H9 (cell line): Measurements from ENCODE around the gene ACTR2. TPM values are rescaled to one million over a fixed set of nuclear protein-coding genes. Genes with fewer than 3 reads are reported as not detected.

Experiments
- DNase-seq: peaks from one replicate; pipeline ENCODE4 v3.0.0-alpha.2; 2017
- H2AFZ ChIP-seq: one replicate; pipeline ENCODE4 v1.6.1; 2013; ENCODE audit warnings: mild to moderate bottlenecking, low read length, control low read depth, moderate library complexity
- H2AK5ac ChIP-seq: 2 replicates; pipeline ENCODE4 v1.6.1; 2013; ENCODE audit warnings: low read length, control low read depth, mixed read lengths; ENCODE audit not compliant: insufficient read length
- H2BK120ac ChIP-seq: one replicate; pipeline ENCODE4 v1.6.1; 2013; ENCODE audit warnings: low read depth, mild to moderate bottlenecking, low read length, control low read depth, inconsistent platforms; ENCODE audit not compliant: poor library complexity, severe bottlenecking
- H2BK12ac ChIP-seq: 2 replicates; pipeline ENCODE4 v1.6.1; 2013; ENCODE audit warnings: low read length, control low read depth, mixed read lengths, low read depth; ENCODE audit not compliant: insufficient read length
- H2BK15ac ChIP-seq: 2 replicates; pipeline ENCODE4 v1.6.1; 2013; ENCODE audit warnings: low read depth, low read length, control low read depth
- H2BK20ac ChIP-seq: one replicate; pipeline ENCODE4 v1.6.1; 2013; ENCODE audit warnings: low read depth, mild to moderate bottlenecking, low read length, control low read depth, inconsistent platforms; ENCODE audit not compliant: poor library complexity, severe bottlenecking
- H2BK5ac ChIP-seq: 2 replicates; pipeline ENCODE4 v1.6.1; 2013; ENCODE audit warnings: low read length, control low read depth, mixed read lengths; ENCODE audit not compliant: insufficient read length
- H3K14ac ChIP-seq: 2 replicates; pipeline ENCODE4 v1.6.1; 2013; ENCODE audit warnings: low read length, control low read depth; ENCODE audit not compliant: insufficient read depth
- H3K18ac ChIP-seq: 2 replicates; pipeline ENCODE4 v1.6.1; 2013; ENCODE audit warnings: low read depth, mild to moderate bottlenecking, mixed read lengths, low read length, control low read depth; ENCODE audit not compliant: insufficient read length
- H3K23ac ChIP-seq: 2 replicates; pipeline ENCODE4 v1.6.1; 2013; ENCODE audit warnings: low read length, control low read depth, mixed read lengths, low read depth; ENCODE audit not compliant: insufficient read length
- H3K23me2 ChIP-seq: 2 replicates; pipeline ENCODE4 v1.6.1; 2013; ENCODE audit warnings: low read depth, mild to moderate bottlenecking, mixed read lengths, low read length, control low read depth; ENCODE audit not compliant: insufficient read length, poor library complexity, severe bottlenecking
- H3K27ac ChIP-seq: 2 replicates; pipeline ENCODE4 v1.5.1; 2013; ENCODE audit warnings: low read length, control low read depth, mixed read lengths, low read depth; ENCODE audit not compliant: insufficient read length
- H3K27me3 ChIP-seq: 2 replicates; pipeline ENCODE4 v1.6.1; 2013; ENCODE audit warnings: low read length, control low read depth, inconsistent platforms; ENCODE audit not compliant: insufficient read depth
- H3K4ac ChIP-seq: 2 replicates; pipeline ENCODE4 v1.6.1; 2013; ENCODE audit warnings: low read depth, mild to moderate bottlenecking, control low read depth, inconsistent platforms, low read length, moderate library complexity
- H3K4me1 ChIP-seq: 2 replicates; pipeline ENCODE4 v1.6.1; 2013; ENCODE audit warnings: low read length, control low read depth, inconsistent platforms; ENCODE audit not compliant: insufficient read depth
- H3K4me2 ChIP-seq: 2 replicates; pipeline ENCODE4 v1.6.1; 2013; ENCODE audit warnings: low read length, control low read depth, mixed read lengths; ENCODE audit not compliant: insufficient read length, insufficient read depth
- H3K56ac ChIP-seq: 2 replicates; pipeline ENCODE4 v1.6.1; 2013; ENCODE audit warnings: low read depth, mild to moderate bottlenecking, mixed read lengths, low read length, control low read depth; ENCODE audit not compliant: insufficient read length
- H3K79me1 ChIP-seq: 2 replicates; pipeline ENCODE4 v1.6.1; 2013; ENCODE audit warnings: low read depth, mild to moderate bottlenecking, moderate library complexity, low read length, control low read depth, inconsistent platforms; ENCODE audit not compliant: insufficient read depth, poor library complexity, severe bottlenecking
- H3K79me2 ChIP-seq: 2 replicates; pipeline ENCODE4 v1.6.1; 2013; ENCODE audit warnings: low read length, control low read depth, inconsistent platforms; ENCODE audit not compliant: insufficient read depth
- H3K9ac ChIP-seq: 2 replicates; pipeline ENCODE4 v1.6.1; 2013; ENCODE audit warnings: low read length, control low read depth, mixed read lengths; ENCODE audit not compliant: insufficient read length; ENCODE audit errors: extremely low read depth
- H3K9me3 ChIP-seq: one replicate; pipeline ENCODE4 v1.6.1; 2013; ENCODE audit warnings: low read depth, low read length, inconsistent platforms; ENCODE audit not compliant: control insufficient read depth
- H3T11ph ChIP-seq: one replicate; pipeline ENCODE4 v1.6.1; 2013; ENCODE audit warnings: mild to moderate bottlenecking, low read length, control low read depth, inconsistent platforms
- H4K20me1 ChIP-seq: one replicate; pipeline ENCODE4 v1.6.1; 2013; ENCODE audit not compliant: control insufficient read depth, insufficient read length, insufficient read depth
- H4K5ac ChIP-seq: 2 replicates; pipeline ENCODE4 v1.6.1; 2013; ENCODE audit warnings: low read depth, mild to moderate bottlenecking, mixed read lengths, low read length, control low read depth; ENCODE audit not compliant: insufficient read length
- H4K8ac ChIP-seq: replicated peaks from 2 replicates; pipeline ENCODE4 v1.6.1; 2013; ENCODE audit warnings: low read length, control low read depth, mixed read lengths, low read depth; ENCODE audit not compliant: insufficient read length
- H4K91ac ChIP-seq: 2 replicates; pipeline ENCODE4 v1.6.1; 2013; ENCODE audit warnings: low read depth, mild to moderate bottlenecking, moderate library complexity, mixed read lengths, low read length, control low read depth; ENCODE audit not compliant: insufficient read length
- H3K27ac Mint-ChIP-seq, 3 experiments: 2 replicates in 2 of 3; 3 replicates in 1 of 3; pipeline ENCODE4 v1.8.0; 2020 to 2021; ENCODE audit warnings: mixed read lengths in 3 of 3, mild to moderate bottlenecking in 1 of 3, moderate library complexity in 1 of 3
- H3K27me3 Mint-ChIP-seq: 2 replicates; pipeline ENCODE4 v1.8.0; 2021; ENCODE audit warnings: low read depth, mild to moderate bottlenecking, moderate library complexity, mixed read lengths
- H3K36me3 Mint-ChIP-seq, 3 experiments: 2 replicates in 2 of 3; 3 replicates in 1 of 3; pipeline ENCODE4 v1.8.0; 2020 to 2021; ENCODE audit warnings: low read depth in 3 of 3, mixed read lengths in 3 of 3; ENCODE audit not compliant: insufficient read depth in 1 of 3
- H3K4me1 Mint-ChIP-seq, 2 experiments: 2 replicates each; pipeline ENCODE4 v1.8.0; 2020; ENCODE audit warnings: mixed read lengths in 2 of 2
- H3K4me3 Mint-ChIP-seq, 2 experiments: 2 replicates in 1 of 2; 3 replicates in 1 of 2; pipeline ENCODE4 v1.8.0; 2020 to 2021; ENCODE audit warnings: mild to moderate bottlenecking in 2 of 2, mixed read lengths in 2 of 2, moderate library complexity in 1 of 2
- H3K9me3 Mint-ChIP-seq, 2 experiments: 2 replicates in 1 of 2; 3 replicates in 1 of 2; pipeline ENCODE4 v1.8.0; 2020; ENCODE audit warnings: mild to moderate bottlenecking in 2 of 2, mixed read lengths in 2 of 2, moderate library complexity in 1 of 2
- CTCF ChIP-seq: fragments of 200-600 bp; sonication (generic); conservative IDR thresholded peaks from 3 replicates; pipeline ENCODE4 v1.8.0; 2021; ENCODE audit warnings: antibody characterized with exemption, mild to moderate bottlenecking
- total RNA-seq: library from RNA; stranded (reverse); gene quantifications from 2 replicates; pipeline ENCODE4 v1.2.1, GENCODE V29; 2021

ACTR2 gene
- total RNA-seq, 1 experiment from 2014 or later, result 176 TPM

GRCh38 chr2:65252640-65253039, 25.0 kb downstream of the ACTR2 start:
- H3K9me3 ChIP-seq, result no peaks in the 10 kb centered on the region
- H2BK12ac ChIP-seq, result no peak overlapping the region
- H3K56ac ChIP-seq, result no peak overlapping the region
- H2BK15ac ChIP-seq, result no peak overlapping the region
- no peak overlapping the region for H3K4ac ChIP-seq
- no peak overlapping the region for H3K9ac ChIP-seq
- H3K4me2 ChIP-seq, result no peak overlapping the region
- Mint-ChIP-seq H3K27me3 (no peaks in the 10 kb centered on the region), H3K4me1 (no peaks in the 10 kb centered on the region), H3K27ac (no peak overlapping the region), H3K36me3 (peaks cover 10 to 41% (median 24%) of the 10 kb centered on the region in 3 experiments; a peak in 6 of 7 replicates), H3K4me3 (no peak overlapping the region), H3K9me3 (no peaks in the 10 kb centered on the region)
- H3K14ac ChIP-seq, result no peak overlapping the region
- no peak overlapping the region for H3K27ac ChIP-seq
- no peaks in the 10 kb centered on the region for H4K20me1 ChIP-seq
- no peak overlapping the region for H2AFZ ChIP-seq
- H2AK5ac ChIP-seq, result no peak overlapping the region
- H2BK20ac ChIP-seq, result no peak overlapping the region
- H2BK5ac ChIP-seq, result no peak overlapping the region
- no peak for TF ChIP-seq CTCF
- no peak overlapping the region for H3K23ac ChIP-seq
- no peaks in the 10 kb centered on the region for H3K27me3 ChIP-seq
- H3T11ph ChIP-seq, result no peak overlapping the region
- H4K5ac ChIP-seq, result no peak overlapping the region
- no peaks in the 10 kb centered on the region for H3K79me1 ChIP-seq
- no peaks in the 10 kb centered on the region for H3K23me2 ChIP-seq
- no peaks in the 10 kb centered on the region for H3K4me1 ChIP-seq
- no peak overlapping the region for H4K8ac ChIP-seq
- no peaks in the 10 kb centered on the region for H3K79me2 ChIP-seq
- no peak for DNase-seq
- H2BK120ac ChIP-seq, result no peak overlapping the region
- H3K18ac ChIP-seq, result no peak overlapping the region
- no peak overlapping the region for H4K91ac ChIP-seq
